ENCODE measurements around the gene ANKRD62. TPM values are rescaled to one million over a fixed set of nuclear protein-coding genes. Genes with fewer than 3 reads are reported as not detected.
"Not testable (repeated sequence)": the region's sequence is repeated elsewhere in the genome, so short reads cannot be mapped to it uniquely, and the experiment has no call there.

Gene ANKRD62
- total RNA-seq, 1 donor: not detected

GRCh38 chr18:12092398-12093229 lies 1.0 kb upstream of the ANKRD62 start:
- peak in 2 of 3 donors; percentile 18 to 44 for DNase-seq (ENCODE audit: low read depth in 2 of 3, low spot score in 2 of 3)

- no peak for DNase-seq (ENCODE audit: low read depth in 2 of 3, low spot score in 2 of 3)
Measured at GRCh38 chr18:12098374-12098773, 4.7 kb downstream of the ANKRD62 start.

GRCh38 chr18:12099160-12099559 lies 5.5 kb downstream of the ANKRD62 start:
- DNase-seq (ENCODE audit: low read depth in 2 of 3, low spot score in 2 of 3): no peak

- DNase-seq (ENCODE audit: low read depth in 2 of 3, low spot score in 2 of 3): no peak
Measured at GRCh38 chr18:12101266-12101665, 7.6 kb downstream of the ANKRD62 start.

- DNase-seq (ENCODE audit: low read depth in 2 of 3, low spot score in 2 of 3): no peak
Measured at GRCh38 chr18:12102136-12102842, 8.6 kb downstream of the ANKRD62 start.

- no peak for DNase-seq (ENCODE audit: low read depth in 2 of 3, low spot score in 2 of 3)
Measured at GRCh38 chr18:12106471-12106870, 12.8 kb downstream of the ANKRD62 start.

- no peak for DNase-seq (ENCODE audit: low read depth in 2 of 3, low spot score in 2 of 3)
Measured at GRCh38 chr18:12109836-12110235, 16.2 kb downstream of the ANKRD62 start.

GRCh38 chr18:12113999-12114646 lies 20.5 kb downstream of the ANKRD62 start:
- DNase-seq (ENCODE audit: low read depth in 2 of 3, low spot score in 2 of 3): no peak

GRCh38 chr18:12119358-12119757 lies 25.7 kb downstream of the ANKRD62 start:
- DNase-seq (ENCODE audit: low read depth in 2 of 3, low spot score in 2 of 3): no peak

GRCh38 chr18:12121175-12122042 lies 27.8 kb downstream of the ANKRD62 start:
- DNase-seq (ENCODE audit: low read depth in 2 of 3, low spot score in 2 of 3): peak in 1 of 3 donors; percentile 5

GRCh38 chr18:12122043-12122389 lies 28.4 kb downstream of the ANKRD62 start:
- not testable (repeated sequence) for DNase-seq (ENCODE audit: low read depth in 2 of 3, low spot score in 2 of 3)

- DNase-seq (ENCODE audit: low read depth in 2 of 3, low spot score in 2 of 3): not testable (repeated sequence)
Measured at GRCh38 chr18:12127647-12128046, 34.0 kb downstream of the ANKRD62 start.

GRCh38 chr18:12138831-12139230 lies 45.2 kb downstream of the ANKRD62 start:
- not testable (repeated sequence) for DNase-seq (ENCODE audit: low read depth in 2 of 3, low spot score in 2 of 3)

- DNase-seq (ENCODE audit: low read depth in 2 of 3, low spot score in 2 of 3): not testable (repeated sequence)
Measured at GRCh38 chr18:12140866-12141265, 47.2 kb downstream of the ANKRD62 start.

- DNase-seq (ENCODE audit: low read depth in 2 of 3, low spot score in 2 of 3): not testable (repeated sequence)
Measured at GRCh38 chr18:12141778-12142177, 48.1 kb downstream of the ANKRD62 start.

GRCh38 chr18:12149431-12149830 lies 55.8 kb downstream of the ANKRD62 start:
- DNase-seq (ENCODE audit: low read depth in 2 of 3, low spot score in 2 of 3): not testable (repeated sequence)

GRCh38 chr18:12154361-12154760 lies 60.7 kb downstream of the ANKRD62 start:
- DNase-seq (ENCODE audit: low read depth in 2 of 3, low spot score in 2 of 3): no peak

GRCh38 chr18:12155996-12156395 lies 62.4 kb downstream of the ANKRD62 start:
- no peak for DNase-seq (ENCODE audit: low read depth in 2 of 3, low spot score in 2 of 3)

- no peak for DNase-seq (ENCODE audit: low read depth in 2 of 3, low spot score in 2 of 3)
Measured at GRCh38 chr18:12159446-12159845, 65.8 kb downstream of the ANKRD62 start.

GRCh38 chr18:12162786-12163185 lies 69.1 kb downstream of the ANKRD62 start:
- no peak for DNase-seq (ENCODE audit: low read depth in 2 of 3, low spot score in 2 of 3)
